SK-N-SH treated with all-trans-retinoic acid at 6 μM for 48 hours (cell line): Measurements from ENCODE around the gene SPOCK2.
A peak's percentile ranks its signal among the peaks of the same experiment; 100 is the strongest.

Source experiments
- ATAC-seq: fragments of 200-7000 bp; cut with Tn5 transposase; 3 replicates; pipeline ENCODE4 v1.9.1; 2020; ENCODE audit warnings: mild to moderate bottlenecking, moderate library complexity
- ARNTL ChIP-seq: fragments of 450-650 bp; formaldehyde crosslinking; IDR thresholded peaks from 2 replicates; pipeline ENCODE4 v1.5.0; 2020; ENCODE audit warnings: low read depth, mild to moderate bottlenecking, moderate library complexity, borderline replicate concordance
- BACH2 ChIP-seq: fragments of 250-450 bp; sonication (Bioruptor Pico); IDR thresholded peaks from 2 replicates; pipeline ENCODE4 v1.9.0; 2021; ENCODE audit warnings: mild to moderate bottlenecking, borderline replicate concordance
- CREB5 ChIP-seq: fragments of 250-450 bp; sonication (Bioruptor Pico); IDR thresholded peaks from 2 replicates; pipeline ENCODE4 v1.5.1; 2020; ENCODE audit warnings: low read depth, mild to moderate bottlenecking, moderate library complexity
- CSDC2 ChIP-seq: fragments of 250-450 bp; sonication (Bioruptor Pico); IDR thresholded peaks from 2 replicates; pipeline ENCODE4 v1.5.0; 2020; ENCODE audit warnings: mild to moderate bottlenecking, moderate library complexity
- CSRNP3 ChIP-seq: fragments of 250-450 bp; sonication (Bioruptor Pico); IDR thresholded peaks from 2 replicates; pipeline ENCODE4 v1.5.1; 2021; ENCODE audit warnings: mild to moderate bottlenecking, moderate library complexity
- ESRRG ChIP-seq: fragments of 250-450 bp; sonication (Bioruptor Pico); IDR thresholded peaks from 2 replicates; pipeline ENCODE4 v1.6.1; 2021; ENCODE audit warnings: mild to moderate bottlenecking
- GLIS3 ChIP-seq: fragments of 250-450 bp; sonication (Bioruptor Pico); IDR thresholded peaks from 2 replicates; pipeline ENCODE4 v1.5.0; 2020; ENCODE audit warnings: mild to moderate bottlenecking, moderate library complexity
- ISL1 ChIP-seq: fragments of 250-450 bp; sonication (Bioruptor Pico); IDR thresholded peaks from 2 replicates; pipeline ENCODE4 v2.1.2; 2022; ENCODE audit warnings: mild to moderate bottlenecking, moderate library complexity
- OSR1 ChIP-seq: fragments of 250-450 bp; sonication (Bioruptor Pico); IDR thresholded peaks from 2 replicates; pipeline ENCODE4 v1.8.0; 2022; ENCODE audit warnings: moderate library complexity, mild to moderate bottlenecking, inconsistent platforms
- PATZ1 ChIP-seq: fragments of 250-450 bp; sonication (Bioruptor Pico); IDR thresholded peaks from 2 replicates; pipeline ENCODE4 v1.8.0; 2020; ENCODE audit warnings: mild to moderate bottlenecking, moderate library complexity, borderline replicate concordance
- POU6F1 ChIP-seq: fragments of 250-450 bp; sonication (Bioruptor Pico); IDR thresholded peaks from 2 replicates; pipeline ENCODE4 v1.8.0; 2021; ENCODE audit warnings: low read depth, mild to moderate bottlenecking, moderate library complexity, borderline replicate concordance
- PPARA ChIP-seq: fragments of 250-450 bp; sonication (Bioruptor Pico); IDR thresholded peaks from 2 replicates; pipeline ENCODE4 v1.5.0; 2020; ENCODE audit warnings: mild to moderate bottlenecking, borderline replicate concordance
- RARB ChIP-seq: fragments of 250-450 bp; sonication (Bioruptor Pico); IDR thresholded peaks from 2 replicates; pipeline ENCODE4 v1.8.0; 2021; ENCODE audit warnings: mild to moderate bottlenecking, moderate library complexity
- SNAI2 ChIP-seq: fragments of 250-450 bp; sonication (Bioruptor Pico); IDR thresholded peaks from 2 replicates; pipeline ENCODE4 v1.5.0; 2020; ENCODE audit warnings: mild to moderate bottlenecking, moderate library complexity
- TCF4 ChIP-seq: fragments of 250-450 bp; sonication (Bioruptor Pico); IDR thresholded peaks from 2 replicates; pipeline ENCODE4 v1.8.0; 2021; ENCODE audit warnings: mild to moderate bottlenecking, moderate library complexity, borderline replicate concordance
- TOX ChIP-seq: fragments of 250-450 bp; sonication (Bioruptor Pico); IDR thresholded peaks from 2 replicates; pipeline ENCODE4 v1.8.0; 2021; ENCODE audit warnings: mild to moderate bottlenecking, moderate library complexity, borderline replicate concordance
- TSHZ2 ChIP-seq: fragments of 250-450 bp; sonication (Bioruptor Pico); IDR thresholded peaks from 2 replicates; pipeline ENCODE4 v1.5.0; 2020; ENCODE audit warnings: mild to moderate bottlenecking, moderate library complexity
- ZC3H10 ChIP-seq: fragments of 250-450 bp; sonication (Bioruptor Pico); IDR thresholded peaks from 2 replicates; pipeline ENCODE4 v1.5.1; 2021; ENCODE audit warnings: mild to moderate bottlenecking, moderate library complexity
- ZFP3 ChIP-seq: fragments of 250-450 bp; sonication (Bioruptor Pico); IDR thresholded peaks from 2 replicates; pipeline ENCODE4 v1.5.0; 2020; ENCODE audit warnings: mild to moderate bottlenecking, moderate library complexity
- ZFP30 ChIP-seq: fragments of 450-650 bp; formaldehyde crosslinking; IDR thresholded peaks from 2 replicates; pipeline ENCODE4 v1.5.0; 2022; ENCODE audit warnings: mild to moderate bottlenecking, moderate library complexity
- ZNF565 ChIP-seq: fragments of 450-650 bp; formaldehyde crosslinking; conservative IDR thresholded peaks from 2 replicates; pipeline ENCODE4 v1.5.0; 2020; ENCODE audit warnings: low read depth, mild to moderate bottlenecking, moderate library complexity
- ZNF70 ChIP-seq: fragments of 450-650 bp; formaldehyde crosslinking; IDR thresholded peaks from 2 replicates; pipeline ENCODE4 v1.5.0; 2020; ENCODE audit warnings: mild to moderate bottlenecking, moderate library complexity
- ZNF8 ChIP-seq: fragments of 450-650 bp; formaldehyde crosslinking; IDR thresholded peaks from 2 replicates; pipeline ENCODE4 v1.5.0; 2020; ENCODE audit warnings: mild to moderate bottlenecking, moderate library complexity

Gene SPOCK2

GRCh38 chr10:72010234-72010973, 77.9 kb downstream of the SPOCK2 start (continued):
- TF ChIP-seq TSHZ2 (CRISPR knock-in tag) = no peak

GRCh38 chr10:72009425-72010081, 78.8 kb downstream of the SPOCK2 start:
- TF ChIP-seq ESRRG = no peak
- TF ChIP-seq CSRNP3 = no peak
- TF ChIP-seq ZNF565 (CRISPR knock-in tag) = no peak
- TF ChIP-seq RARB = no peak
- TF ChIP-seq TOX (CRISPR knock-in tag) = no peak
- no peak for TF ChIP-seq ARNTL (CRISPR knock-in tag)
- 0 out of 2 replicates have a peak, but pooled peaks have one; percentile 38 for TF ChIP-seq CSDC2
- no peak for TF ChIP-seq ZNF8 (CRISPR knock-in tag)
- TF ChIP-seq GLIS3 = no peak
- no peak for TF ChIP-seq PPARA (CRISPR knock-in tag)
- peak; percentile 87; the same call in 1 of the 2 replicates for TF ChIP-seq PATZ1 (CRISPR knock-in tag)
- TF ChIP-seq BACH2 = no peak
- TF ChIP-seq ZNF70 (CRISPR knock-in tag) = no peak
- TF ChIP-seq OSR1 (CRISPR knock-in tag) = no peak
- no peak for TF ChIP-seq ZFP30
- TF ChIP-seq ZC3H10 (CRISPR knock-in tag) = no peak
- no peak for TF ChIP-seq CREB5
- peak; percentile 70; the same call in 1 of the 2 replicates for TF ChIP-seq ZFP3
- peak; percentile 53; the same call in 1 of the 2 replicates for TF ChIP-seq TSHZ2 (CRISPR knock-in tag)
- no peak for TF ChIP-seq POU6F1 (CRISPR knock-in tag)
- TF ChIP-seq TCF4 (CRISPR knock-in tag) = peak; percentile 33; the same call in 1 of the 2 replicates
- TF ChIP-seq ISL1 (CRISPR knock-in tag) = no peak
- no peak; the same call in 1 of the 2 replicates for TF ChIP-seq SNAI2 (CRISPR knock-in tag)
- peak; percentile 85 for ATAC-seq
